Measurements from ENCODE around the gene DDX31.

DNA sequence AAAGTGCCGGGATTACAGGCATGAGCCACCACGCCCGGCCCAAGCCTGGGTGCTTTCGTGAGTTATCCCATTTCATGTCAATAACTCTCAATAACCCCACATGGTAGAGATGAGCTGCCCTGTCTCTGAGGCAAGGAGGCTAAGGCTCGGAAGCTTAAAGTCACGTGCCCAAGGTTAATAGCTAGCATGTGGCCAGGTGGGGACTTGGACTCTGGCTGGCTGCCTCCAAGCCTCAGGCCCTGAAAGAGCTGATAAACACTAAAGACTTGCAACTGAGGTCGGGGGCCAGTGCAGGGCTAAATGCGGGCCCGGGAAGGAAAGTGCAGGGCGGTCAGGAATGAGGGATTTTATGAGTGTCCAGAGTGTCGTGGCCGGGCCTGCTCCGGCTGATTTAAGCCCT lies 118.2 kb downstream of the DDX31 start:
- TF ChIP-seq, protein P1, sequence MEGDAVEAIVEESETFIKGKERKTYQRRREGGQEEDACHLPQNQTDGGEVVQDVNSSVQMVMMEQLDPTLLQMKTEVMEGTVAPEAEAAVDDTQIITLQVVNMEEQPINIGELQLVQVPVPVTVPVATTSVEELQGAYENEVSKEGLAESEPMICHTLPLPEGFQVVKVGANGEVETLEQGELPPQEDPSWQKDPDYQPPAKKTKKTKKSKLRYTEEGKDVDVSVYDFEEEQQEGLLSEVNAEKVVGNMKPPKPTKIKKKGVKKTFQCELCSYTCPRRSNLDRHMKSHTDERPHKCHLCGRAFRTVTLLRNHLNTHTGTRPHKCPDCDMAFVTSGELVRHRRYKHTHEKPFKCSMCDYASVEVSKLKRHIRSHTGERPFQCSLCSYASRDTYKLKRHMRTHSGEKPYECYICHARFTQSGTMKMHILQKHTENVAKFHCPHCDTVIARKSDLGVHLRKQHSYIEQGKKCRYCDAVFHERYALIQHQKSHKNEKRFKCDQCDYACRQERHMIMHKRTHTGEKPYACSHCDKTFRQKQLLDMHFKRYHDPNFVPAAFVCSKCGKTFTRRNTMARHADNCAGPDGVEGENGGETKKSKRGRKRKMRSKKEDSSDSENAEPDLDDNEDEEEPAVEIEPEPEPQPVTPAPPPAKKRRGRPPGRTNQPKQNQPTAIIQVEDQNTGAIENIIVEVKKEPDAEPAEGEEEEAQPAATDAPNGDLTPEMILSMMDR (IDR thresholded peaks at IDR 0.05): no peak
- no peak for TF ChIP-seq POLR2A (IDR thresholded peaks at IDR 0.05)

All from thyroid gland (tissue), 4 donors.